Activated CD4-positive, alpha-beta T cell treated with anti-CD3 and anti-CD28 coated beads, Interleukin-10, Interleukin-2, amounts not matched to agents 100 ng/mL and 50 ng/mL, durations not matched to agents 16 hours and 8 hours (primary cell): ENCODE results near the gene C11orf54.
"Not testable (repeated sequence)": the region's sequence is repeated elsewhere in the genome, so short reads cannot be mapped to it uniquely, and the experiment has no call there.

Source experiments
- DNase-seq: peaks from one replicate; pipeline ENCODE4 v3.0.0-alpha.2; 2020

C11orf54 gene

GRCh38 chr11:93767018-93767417 is 25.5 kb downstream of the C11orf54 start:
- DNase-seq = no peak

GRCh38 chr11:93770160-93770559 is 28.7 kb downstream of the C11orf54 start:
- DNase-seq = no peak

- no peak for DNase-seq
Observed at GRCh38 chr11:93772123-93772522, 30.7 kb downstream of the C11orf54 start.

- DNase-seq = no peak
Observed at GRCh38 chr11:93773045-93773477, 31.6 kb downstream of the C11orf54 start.

GRCh38 chr11:93773601-93774200 is 32.2 kb downstream of the C11orf54 start:
- DNase-seq = no peak

- DNase-seq = not testable (repeated sequence)
Observed at GRCh38 chr11:93774560-93774959, 33.1 kb downstream of the C11orf54 start.

- DNase-seq = peak; percentile 16
Observed at GRCh38 chr11:93775289-93775688, 33.8 kb downstream of the C11orf54 start.

- DNase-seq = no peak
Observed at GRCh38 chr11:93783362-93783761, 41.9 kb downstream of the C11orf54 start.

- DNase-seq = no peak
Observed at GRCh38 chr11:93783765-93784144, 42.3 kb downstream of the C11orf54 start.

GRCh38 chr11:93784145-93784934 is 42.9 kb downstream of the C11orf54 start, which contains the start of gene MED17:
MED17 (plus strand) TSS chr11:93784282; CDS start chr11:93784514, 232 bp downstream.
- DNase-seq = peak; percentile 95

- no peak for DNase-seq
Observed at GRCh38 chr11:93784935-93785360, 43.5 kb downstream of the C11orf54 start.

- no peak for DNase-seq
Observed at GRCh38 chr11:93791493-93791892, 50.0 kb downstream of the C11orf54 start.

- no peak for DNase-seq
Observed at GRCh38 chr11:93796441-93797231, 55.2 kb downstream of the C11orf54 start.

- DNase-seq = no peak
Observed at GRCh38 chr11:93801366-93801765, 59.9 kb downstream of the C11orf54 start.

GRCh38 chr11:93804879-93805278 is 63.4 kb downstream of the C11orf54 start:
- DNase-seq = no peak

GRCh38 chr11:93807980-93808379 is 66.5 kb downstream of the C11orf54 start:
- DNase-seq = no peak

GRCh38 chr11:93813974-93814373 is 72.5 kb downstream of the C11orf54 start:
- no peak for DNase-seq
